GM12875 (cell line): ENCODE measurements around the gene NFIC.
"Not testable (repeated sequence)": the region's sequence is repeated elsewhere in the genome, so short reads cannot be mapped to it uniquely, and the experiment has no call there.

Experiments
- H3K4me3 ChIP-seq: one replicate; pipeline ENCODE4 v1.5.1; 2011; ENCODE audit warnings: low read depth, low read length, control low read depth
- CTCF ChIP-seq: IDR thresholded peaks from 2 replicates; pipeline ENCODE4 v1.5.1; 2011; ENCODE audit warnings: low read depth, mild to moderate bottlenecking, control low read depth, inconsistent platforms, low read length, moderate library complexity, borderline replicate concordance; ENCODE audit not compliant: insufficient read depth

The NFIC gene

GRCh38 chr19:3372413-3372812 lies 6.0 kb downstream of the NFIC start:
- no peak overlapping the region for H3K4me3 ChIP-seq
- TF ChIP-seq CTCF = no peak

- no peak for TF ChIP-seq CTCF
- no peak overlapping the region for H3K4me3 ChIP-seq
Measured at GRCh38 chr19:3373971-3374368, 7.6 kb downstream of the NFIC start.

- no peak for TF ChIP-seq CTCF
- no peak overlapping the region for H3K4me3 ChIP-seq
Measured at GRCh38 chr19:3374369-3375112, 8.2 kb downstream of the NFIC start.

GRCh38 chr19:3375221-3376090 lies 9.1 kb downstream of the NFIC start:
- no peak overlapping the region for H3K4me3 ChIP-seq
- no peak for TF ChIP-seq CTCF

- H3K4me3 ChIP-seq = not testable (repeated sequence)
Measured at GRCh38 chr19:3376091-3376455, 9.7 kb downstream of the NFIC start.

- no peak for TF ChIP-seq CTCF
Measured at GRCh38 chr19:3378352-3379150, 12.2 kb downstream of the NFIC start.

GRCh38 chr19:3380829-3381228 lies 14.4 kb downstream of the NFIC start:
- no peak for TF ChIP-seq CTCF

More at GRCh38 chr19:3378352-3379150, 12.2 kb downstream of the NFIC start:
- no peak overlapping the region for H3K4me3 ChIP-seq

More at GRCh38 chr19:3380829-3381228, 14.4 kb downstream of the NFIC start:
- H3K4me3 ChIP-seq = no peak overlapping the region
